ENCODE data around the gene OR2A14. TPM values are rescaled to one million over a fixed set of nuclear protein-coding genes. Genes with fewer than 3 reads are reported as not detected.
"Not testable (repeated sequence)": the region's sequence is repeated elsewhere in the genome, so short reads cannot be mapped to it uniquely, and the experiment has no call there.

Gene OR2A14
- total and polyA plus RNA-seq, 12 donors: not detected

DNA sequence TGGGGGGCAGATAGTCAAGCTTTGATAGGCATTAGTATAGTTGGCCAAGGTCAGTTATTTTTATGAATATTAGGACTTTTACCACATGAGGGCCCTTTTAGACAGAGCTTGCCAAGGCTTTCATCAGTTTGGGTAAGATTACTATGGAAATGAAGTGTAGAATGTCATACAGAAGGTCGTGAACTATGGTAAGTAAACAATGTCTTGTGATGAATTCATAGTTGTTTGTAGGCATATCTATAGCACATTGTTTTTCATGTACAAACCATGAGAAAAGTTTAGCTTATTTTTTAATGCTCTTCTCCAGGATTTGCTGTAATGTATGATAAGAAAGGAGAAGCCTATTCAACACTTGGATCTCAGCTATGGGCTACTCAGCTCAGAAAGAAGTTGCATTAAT lies 9.3 kb upstream of the OR2A14 start:
- Histone ChIP-seq H3K27me3 (no peaks in the 10 kb centered on the region), H3K4me3 (no peak overlapping the region), H3K9me3 (no peaks in the 10 kb centered on the region), H3K27ac (no peak overlapping the region), H3K36me3 (no peaks in the 10 kb centered on the region), H3K4me1 (no peaks in the 10 kb centered on the region)
- intact Hi-C loops (cut with DNase I): no loop called here
- TF ChIP-seq, protein P1, sequence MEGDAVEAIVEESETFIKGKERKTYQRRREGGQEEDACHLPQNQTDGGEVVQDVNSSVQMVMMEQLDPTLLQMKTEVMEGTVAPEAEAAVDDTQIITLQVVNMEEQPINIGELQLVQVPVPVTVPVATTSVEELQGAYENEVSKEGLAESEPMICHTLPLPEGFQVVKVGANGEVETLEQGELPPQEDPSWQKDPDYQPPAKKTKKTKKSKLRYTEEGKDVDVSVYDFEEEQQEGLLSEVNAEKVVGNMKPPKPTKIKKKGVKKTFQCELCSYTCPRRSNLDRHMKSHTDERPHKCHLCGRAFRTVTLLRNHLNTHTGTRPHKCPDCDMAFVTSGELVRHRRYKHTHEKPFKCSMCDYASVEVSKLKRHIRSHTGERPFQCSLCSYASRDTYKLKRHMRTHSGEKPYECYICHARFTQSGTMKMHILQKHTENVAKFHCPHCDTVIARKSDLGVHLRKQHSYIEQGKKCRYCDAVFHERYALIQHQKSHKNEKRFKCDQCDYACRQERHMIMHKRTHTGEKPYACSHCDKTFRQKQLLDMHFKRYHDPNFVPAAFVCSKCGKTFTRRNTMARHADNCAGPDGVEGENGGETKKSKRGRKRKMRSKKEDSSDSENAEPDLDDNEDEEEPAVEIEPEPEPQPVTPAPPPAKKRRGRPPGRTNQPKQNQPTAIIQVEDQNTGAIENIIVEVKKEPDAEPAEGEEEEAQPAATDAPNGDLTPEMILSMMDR (IDR thresholded peaks at IDR 0.05): no peak
- DNase-seq (no peak), ATAC-seq (no peak)
- 38 to 59% methylated on average over 1 of the region's 1 CpG for WGBS, 2 donors

DNA sequence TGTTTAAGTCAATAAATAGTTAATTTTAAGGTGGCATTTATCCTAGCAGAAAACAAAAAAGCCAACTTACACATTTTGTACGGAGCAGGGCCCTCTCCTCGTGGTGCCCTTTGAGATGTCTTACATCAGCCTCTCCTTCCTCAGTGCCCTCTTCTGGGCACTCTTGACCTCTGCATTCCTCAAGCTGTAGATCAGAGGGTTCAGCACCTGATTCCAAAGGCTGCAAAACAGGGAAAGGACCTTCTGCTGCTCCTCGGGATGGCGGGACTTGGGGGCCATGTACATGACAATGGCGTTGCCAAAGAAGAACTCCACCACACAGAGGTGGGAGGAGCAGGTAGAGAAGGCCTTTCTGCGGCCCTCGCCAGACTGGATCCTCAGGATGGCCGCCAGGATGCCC lies 4.6 kb upstream of the OR2A14 start:
- Histone ChIP-seq H3K9me3 (no peaks in the 10 kb centered on the region), H3K4me3 (no peak overlapping the region), H3K36me3 (no peaks in the 10 kb centered on the region), H3K4me1 (no peaks in the 10 kb centered on the region), H3K27me3 (no peaks in the 10 kb centered on the region), H3K27ac (no peak overlapping the region)
- ATAC-seq: no peak
- no peak for DNase-seq
- intact Hi-C loops (cut with DNase I): no loop called here
- TF ChIP-seq, protein P1 (IDR thresholded peaks at IDR 0.05): no peak
- WGBS, 2 donors: 67 to 76% methylated on average over 8 of the region's 8 CpGs

DNA sequence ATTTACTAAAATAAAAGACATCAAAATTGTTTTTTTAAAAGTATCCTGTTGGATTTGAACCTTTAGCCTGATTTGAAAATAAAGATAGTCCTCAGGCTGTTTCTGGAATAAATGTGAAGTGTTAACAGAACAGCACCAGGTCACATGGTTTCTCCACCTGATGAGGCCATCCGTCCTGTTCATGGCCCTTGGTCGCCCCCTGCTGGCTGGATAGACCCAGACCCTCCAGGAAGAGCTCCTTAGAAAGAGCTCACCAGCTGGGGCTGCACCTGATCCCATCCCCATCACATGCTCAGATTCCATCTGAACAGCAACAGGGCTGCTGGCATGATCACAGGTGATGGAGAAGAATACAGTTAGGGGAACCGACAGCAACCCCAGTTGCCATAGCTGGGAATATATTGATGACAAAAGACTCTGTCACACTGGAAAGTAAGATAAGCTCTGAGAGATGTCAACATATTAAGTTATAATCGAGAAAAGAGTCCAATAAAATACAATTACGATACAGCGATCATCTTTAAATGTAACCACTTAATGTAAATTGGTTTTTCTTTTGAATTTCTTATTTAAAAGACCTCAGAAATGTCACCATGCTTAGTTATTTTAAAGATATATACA lies 4.8 kb downstream of the OR2A14 start:
- no peaks in the 10 kb centered on the region for H3K4me1 ChIP-seq
- TF ChIP-seq, protein P1 (IDR thresholded peaks at IDR 0.05): peak; percentile 67 to 86 (median 80)
- DNase-seq (peak; percentile 85), ATAC-seq (peak in 7 of 8 donors; percentile 78 to 90 (median 80))
- WGBS, 2 donors: 35 to 43% methylated on average over 6 of the region's 6 CpGs
- H3K27me3 ChIP-seq: no peaks in the 10 kb centered on the region
- no peaks in the 10 kb centered on the region for H3K9me3 ChIP-seq
- H3K4me3 ChIP-seq: no peak overlapping the region
- H3K36me3 ChIP-seq: no peaks in the 10 kb centered on the region
- no peak overlapping the region for H3K27ac ChIP-seq
- intact Hi-C loops (cut with DNase I): loop anchor here in 3 of 10 donors (5.0 to 10.0 kb wide), 3 partner anchors 91 to 226 kb away; partner anchors contain the start of gene TCAF1 (in 1 of the 3)

DNA sequence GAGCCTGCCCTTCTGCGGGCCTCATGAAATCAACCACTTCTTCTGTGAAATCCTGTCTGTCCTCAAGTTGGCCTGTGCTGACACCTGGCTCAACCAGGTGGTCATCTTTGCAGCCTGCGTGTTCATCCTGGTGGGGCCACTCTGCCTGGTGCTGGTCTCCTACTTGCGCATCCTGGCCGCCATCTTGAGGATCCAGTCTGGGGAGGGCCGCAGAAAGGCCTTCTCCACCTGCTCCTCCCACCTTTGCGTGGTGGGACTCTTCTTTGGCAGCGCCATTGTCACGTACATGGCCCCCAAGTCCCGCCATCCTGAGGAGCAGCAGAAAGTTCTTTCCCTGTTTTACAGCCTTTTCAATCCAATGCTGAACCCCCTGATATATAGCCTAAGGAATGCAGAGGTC lies 6.6 kb downstream of the OR2A14 start:
- 88 to 94% methylated on average over 9 of the region's 9 CpGs for WGBS, 2 donors
- H3K27ac ChIP-seq, H3K36me3 ChIP-seq, H3K27me3 ChIP-seq, H3K4me3 ChIP-seq, DNase-seq, H3K9me3 ChIP-seq, H3K4me1 ChIP-seq, ATAC-seq: not testable (repeated sequence)
- intact Hi-C loops (cut with DNase I): loop anchor here in 3 of 10 donors (5.0 to 10.0 kb wide), 3 partner anchors 92 to 227 kb away; partner anchors contain the start of gene TCAF1 (in 1 of the 3)

GRCh38 chr7:144130730-144131129 lies 7.8 kb downstream of the OR2A14 start:
- no peaks in the 10 kb centered on the region for H3K4me1 ChIP-seq
- DNase-seq (no peak), ATAC-seq (no peak)
- intact Hi-C loops (cut with DNase I): no loop called here
- no peak overlapping the region for H3K27ac ChIP-seq
- TF ChIP-seq, protein P1 (IDR thresholded peaks at IDR 0.05): no peak
- H3K9me3 ChIP-seq: no peaks in the 10 kb centered on the region
- H3K4me3 ChIP-seq: no peak overlapping the region
- H3K36me3 ChIP-seq: no peaks in the 10 kb centered on the region
- no peaks in the 10 kb centered on the region for H3K27me3 ChIP-seq
- WGBS, 2 donors: 79 to 93% methylated on average over 2 of the region's 2 CpGs
